HepG2 (cell line): Measurements from ENCODE around the gene DLX6. TPM values are rescaled to one million over a fixed set of nuclear protein-coding genes. Genes with fewer than 3 reads are reported as not detected.
A peak's percentile ranks its signal among the peaks of the same experiment; 100 is the strongest.

ENCODE experiments used
- DNMT1 ChIP-seq: sonication (generic); formaldehyde crosslinking; IDR thresholded peaks from 2 replicates; pipeline ENCODE4 v1.5.1; 2020; ENCODE audit warnings: mild to moderate bottlenecking, missing genetic modification reagents
- NR2F1 ChIP-seq, 2 experiments: fragments of 450-650 bp in 1 of 2; formaldehyde crosslinking in 1 of 2; IDR thresholded peaks; 2 replicates each; pipeline versions ENCODE4 v1.5.0 to v1.6.1; 2016 to 2020; ENCODE audit warnings: mild to moderate bottlenecking in 1 of 2, missing compliant biosample characterization in 1 of 2, missing genetic modification reagents in 1 of 2, moderate library complexity in 1 of 2
- SAP130 ChIP-seq: IDR thresholded peaks from 2 replicates; pipeline ENCODE4 v1.6.1; 2016; ENCODE audit warnings: low read depth
- TCF7L2 ChIP-seq: IDR thresholded peaks from 2 replicates; pipeline ENCODE4 v1.6.1; 2011; ENCODE audit warnings: mild to moderate bottlenecking, low read depth, low read length, moderate library complexity
- ZBTB20 ChIP-seq: sonication (generic); formaldehyde crosslinking; IDR thresholded peaks from 2 replicates; pipeline ENCODE4 v1.8.1; 2023; ENCODE audit warnings: missing genetic modification reagents, low read depth, mild to moderate bottlenecking, borderline replicate concordance
- ZFP1 ChIP-seq: IDR thresholded peaks from 2 replicates; pipeline ENCODE4 v1.6.1; 2016
- ZMYM3 ChIP-seq: sonication (generic); formaldehyde crosslinking; IDR thresholded peaks from 2 replicates; pipeline ENCODE4 v1.5.1; 2020; ENCODE audit warnings: mild to moderate bottlenecking, missing genetic modification reagents
- ZNF282 ChIP-seq: fragments of 450-650 bp; IDR thresholded peaks from 2 replicates; pipeline ENCODE4 v1.6.1; 2018; ENCODE audit not compliant: partially characterized antibody
- ZNF451 ChIP-seq: sonication (generic); formaldehyde crosslinking; IDR thresholded peaks from 2 replicates; pipeline ENCODE4 v1.5.0; 2020; ENCODE audit warnings: mild to moderate bottlenecking, missing genetic modification reagents
- ZNF570 ChIP-seq: sonication (generic); formaldehyde crosslinking; IDR thresholded peaks from 2 replicates; pipeline ENCODE4 v1.4.0; 2020; ENCODE audit warnings: mild to moderate bottlenecking, missing genetic modification reagents, borderline replicate concordance
- ZNF629 ChIP-seq: sonication (generic); formaldehyde crosslinking; conservative IDR thresholded peaks from 2 replicates; pipeline ENCODE4 v1.5.0; 2020; ENCODE audit warnings: missing genetic modification reagents
- ZSCAN31 ChIP-seq: sonication (generic); formaldehyde crosslinking; IDR thresholded peaks from 2 replicates; pipeline ENCODE4 v1.5.0; 2020; ENCODE audit warnings: low read depth, mild to moderate bottlenecking, missing genetic modification reagents
- polyA plus RNA-seq, 8 experiments: library from polyadenylated mRNA; depleted of rRNA in 3 of 8; stranded (reverse) in 7 of 8; unstranded in 1 of 8; fragments of >200 nt; fragmentation: Illumina TruSeq in 4 of 8; extraction: Trizol in 4 of 8; gene quantifications; 2 replicates each; pipeline versions ENCODE4 v1.2.1 to v1.2.3, GENCODE V29; 2011 to 2016; ENCODE audit warnings: low read depth in 4 of 8, missing spikeins in 1 of 8, mixed read lengths in 1 of 8; ENCODE audit not compliant: insufficient read depth in 1 of 8
- total RNA-seq, 5 experiments: library from RNA; depleted of rRNA; stranded (reverse); fragments of >200 nt; fragmentation: Illumina TruSeq; extraction: Trizol; gene quantifications; 2 replicates each; pipeline ENCODE4 v1.2.3, GENCODE V29; 2016; ENCODE audit warnings: low read depth in 1 of 5
- TF ChIP-seq, protein P1 (sequence below): sonication (generic); formaldehyde crosslinking; conservative IDR thresholded peaks from 2 replicates; pipeline ENCODE4 v1.4.0; 2020; ENCODE audit warnings: missing genetic modification reagents
- TF ChIP-seq, protein P2 (sequence below): sonication (generic); formaldehyde crosslinking; conservative IDR thresholded peaks from 2 replicates; pipeline ENCODE4 v1.8.0; 2022; ENCODE audit warnings: missing genetic modification reagents
- TF ChIP-seq, protein P3 (sequence below): sonication (generic); IDR thresholded peaks from 2 replicates; pipeline ENCODE4 v1.6.1; 2016; ENCODE audit warnings: low read depth, borderline replicate concordance
- TF ChIP-seq, protein P4 (sequence below): sonication (generic); formaldehyde crosslinking; IDR thresholded peaks from 2 replicates; pipeline ENCODE4 v1.5.0; 2020; ENCODE audit warnings: missing genetic modification reagents, mild to moderate bottlenecking, borderline replicate concordance
- TF ChIP-seq, protein P5 (sequence below): sonication (generic); formaldehyde crosslinking; IDR thresholded peaks from 2 replicates; pipeline ENCODE4 v1.8.0; 2022; ENCODE audit warnings: mild to moderate bottlenecking, missing genetic modification reagents, moderate library complexity
- TF ChIP-seq, protein P6 (sequence below): sonication (generic); formaldehyde crosslinking; conservative IDR thresholded peaks from 2 replicates; pipeline ENCODE4 v1.4.0; 2020; ENCODE audit warnings: mild to moderate bottlenecking, missing genetic modification reagents, moderate library complexity

Gene DLX6
- total and polyA plus RNA-seq, 2 of the 13 experiments (the other 11 are each of a cell fraction or from before 2014, with no cell fraction given) = 3.5 to 5.5 TPM

DNA sequence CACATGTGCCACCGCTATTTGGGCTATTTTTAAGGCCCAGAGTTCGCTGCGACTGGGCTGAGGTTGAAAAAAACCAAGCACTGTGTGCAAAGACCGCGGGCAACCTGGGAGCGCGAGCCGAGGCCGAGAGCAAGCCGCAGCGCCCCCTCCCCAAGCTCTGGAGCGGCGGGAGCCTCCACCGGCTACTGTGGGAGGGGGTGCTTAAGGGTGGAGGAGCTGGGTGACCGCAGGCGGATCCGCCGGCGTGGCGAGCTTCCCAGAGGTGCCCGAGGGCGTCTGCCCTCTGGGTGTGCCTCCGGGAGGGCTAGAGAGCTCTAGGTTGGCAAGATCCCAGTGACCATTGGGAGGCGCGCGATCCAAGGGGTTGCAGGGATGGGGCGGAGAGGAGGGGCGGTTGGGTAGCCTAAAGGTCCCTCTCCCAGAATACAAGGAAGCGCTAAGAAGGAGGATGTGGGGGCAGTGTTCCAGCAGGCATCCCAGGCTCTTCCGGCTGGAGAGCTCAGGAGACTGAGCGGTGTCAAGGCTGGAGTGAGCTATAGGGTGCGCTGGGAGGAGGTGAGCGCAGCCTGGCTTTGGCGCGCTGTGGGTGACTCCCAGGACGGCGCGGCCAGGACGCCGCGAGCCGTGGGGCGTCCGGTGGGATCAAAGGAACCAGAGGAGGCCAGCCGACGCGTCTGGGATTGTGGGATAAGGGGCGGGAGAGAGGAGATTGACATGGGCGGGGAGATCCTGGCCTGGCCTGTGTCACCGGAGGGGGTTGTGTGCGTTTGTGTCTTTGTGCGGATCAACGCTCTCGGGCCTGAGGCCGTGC is 11.2 kb downstream of the DLX6 start (continued):
- TF ChIP-seq, protein P1, sequence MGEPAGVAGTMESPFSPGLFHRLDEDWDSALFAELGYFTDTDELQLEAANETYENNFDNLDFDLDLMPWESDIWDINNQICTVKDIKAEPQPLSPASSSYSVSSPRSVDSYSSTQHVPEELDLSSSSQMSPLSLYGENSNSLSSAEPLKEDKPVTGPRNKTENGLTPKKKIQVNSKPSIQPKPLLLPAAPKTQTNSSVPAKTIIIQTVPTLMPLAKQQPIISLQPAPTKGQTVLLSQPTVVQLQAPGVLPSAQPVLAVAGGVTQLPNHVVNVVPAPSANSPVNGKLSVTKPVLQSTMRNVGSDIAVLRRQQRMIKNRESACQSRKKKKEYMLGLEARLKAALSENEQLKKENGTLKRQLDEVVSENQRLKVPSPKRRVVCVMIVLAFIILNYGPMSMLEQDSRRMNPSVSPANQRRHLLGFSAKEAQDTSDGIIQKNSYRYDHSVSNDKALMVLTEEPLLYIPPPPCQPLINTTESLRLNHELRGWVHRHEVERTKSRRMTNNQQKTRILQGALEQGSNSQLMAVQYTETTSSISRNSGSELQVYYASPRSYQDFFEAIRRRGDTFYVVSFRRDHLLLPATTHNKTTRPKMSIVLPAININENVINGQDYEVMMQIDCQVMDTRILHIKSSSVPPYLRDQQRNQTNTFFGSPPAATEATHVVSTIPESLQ (CRISPR knock-in tag) = no peak
- TF ChIP-seq, protein P2, sequence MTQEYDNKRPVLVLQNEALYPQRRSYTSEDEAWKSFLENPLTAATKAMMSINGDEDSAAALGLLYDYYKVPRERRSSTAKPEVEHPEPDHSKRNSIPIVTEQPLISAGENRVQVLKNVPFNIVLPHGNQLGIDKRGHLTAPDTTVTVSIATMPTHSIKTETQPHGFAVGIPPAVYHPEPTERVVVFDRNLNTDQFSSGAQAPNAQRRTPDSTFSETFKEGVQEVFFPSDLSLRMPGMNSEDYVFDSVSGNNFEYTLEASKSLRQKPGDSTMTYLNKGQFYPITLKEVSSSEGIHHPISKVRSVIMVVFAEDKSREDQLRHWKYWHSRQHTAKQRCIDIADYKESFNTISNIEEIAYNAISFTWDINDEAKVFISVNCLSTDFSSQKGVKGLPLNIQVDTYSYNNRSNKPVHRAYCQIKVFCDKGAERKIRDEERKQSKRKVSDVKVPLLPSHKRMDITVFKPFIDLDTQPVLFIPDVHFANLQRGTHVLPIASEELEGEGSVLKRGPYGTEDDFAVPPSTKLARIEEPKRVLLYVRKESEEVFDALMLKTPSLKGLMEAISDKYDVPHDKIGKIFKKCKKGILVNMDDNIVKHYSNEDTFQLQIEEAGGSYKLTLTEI (CRISPR knock-in tag) = no peak
- TF ChIP-seq ZNF570 (CRISPR knock-in tag) (no peak), ZSCAN31 (CRISPR knock-in tag) (no peak), SAP130 (CRISPR knock-in tag) (peak; percentile 63; the same call in 1 of the 2 replicates), ZNF282 (no peak), ZNF629 (CRISPR knock-in tag) (0 out of 2 replicates have a peak, but pooled peaks have one; percentile 29), ZBTB20 (CRISPR knock-in tag) (peak; percentile 27), ZFP1 (CRISPR knock-in tag) (no peak), DNMT1 (CRISPR knock-in tag) (no peak), NR2F1 (CRISPR knock-in tag; IDR thresholded peaks at IDR 0.05) (no peak), ZNF451 (CRISPR knock-in tag) (no peak), TCF7L2 (no peak), ZMYM3 (no peak)
- TF ChIP-seq, protein P3, sequence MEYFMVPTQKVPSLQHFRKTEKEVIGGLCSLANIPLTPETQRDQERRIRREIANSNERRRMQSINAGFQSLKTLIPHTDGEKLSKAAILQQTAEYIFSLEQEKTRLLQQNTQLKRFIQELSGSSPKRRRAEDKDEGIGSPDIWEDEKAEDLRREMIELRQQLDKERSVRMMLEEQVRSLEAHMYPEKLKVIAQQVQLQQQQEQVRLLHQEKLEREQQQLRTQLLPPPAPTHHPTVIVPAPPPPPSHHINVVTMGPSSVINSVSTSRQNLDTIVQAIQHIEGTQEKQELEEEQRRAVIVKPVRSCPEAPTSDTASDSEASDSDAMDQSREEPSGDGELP = no peak
- TF ChIP-seq, protein P4, sequence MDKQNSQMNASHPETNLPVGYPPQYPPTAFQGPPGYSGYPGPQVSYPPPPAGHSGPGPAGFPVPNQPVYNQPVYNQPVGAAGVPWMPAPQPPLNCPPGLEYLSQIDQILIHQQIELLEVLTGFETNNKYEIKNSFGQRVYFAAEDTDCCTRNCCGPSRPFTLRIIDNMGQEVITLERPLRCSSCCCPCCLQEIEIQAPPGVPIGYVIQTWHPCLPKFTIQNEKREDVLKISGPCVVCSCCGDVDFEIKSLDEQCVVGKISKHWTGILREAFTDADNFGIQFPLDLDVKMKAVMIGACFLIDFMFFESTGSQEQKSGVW (CRISPR knock-in tag) = no peak
- TF ChIP-seq, protein P5, sequence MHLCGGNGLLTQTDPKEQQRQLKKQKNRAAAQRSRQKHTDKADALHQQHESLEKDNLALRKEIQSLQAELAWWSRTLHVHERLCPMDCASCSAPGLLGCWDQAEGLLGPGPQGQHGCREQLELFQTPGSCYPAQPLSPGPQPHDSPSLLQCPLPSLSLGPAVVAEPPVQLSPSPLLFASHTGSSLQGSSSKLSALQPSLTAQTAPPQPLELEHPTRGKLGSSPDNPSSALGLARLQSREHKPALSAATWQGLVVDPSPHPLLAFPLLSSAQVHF (CRISPR knock-in tag) = no peak; the same call in 1 of the 2 replicates
- TF ChIP-seq, protein P6, sequence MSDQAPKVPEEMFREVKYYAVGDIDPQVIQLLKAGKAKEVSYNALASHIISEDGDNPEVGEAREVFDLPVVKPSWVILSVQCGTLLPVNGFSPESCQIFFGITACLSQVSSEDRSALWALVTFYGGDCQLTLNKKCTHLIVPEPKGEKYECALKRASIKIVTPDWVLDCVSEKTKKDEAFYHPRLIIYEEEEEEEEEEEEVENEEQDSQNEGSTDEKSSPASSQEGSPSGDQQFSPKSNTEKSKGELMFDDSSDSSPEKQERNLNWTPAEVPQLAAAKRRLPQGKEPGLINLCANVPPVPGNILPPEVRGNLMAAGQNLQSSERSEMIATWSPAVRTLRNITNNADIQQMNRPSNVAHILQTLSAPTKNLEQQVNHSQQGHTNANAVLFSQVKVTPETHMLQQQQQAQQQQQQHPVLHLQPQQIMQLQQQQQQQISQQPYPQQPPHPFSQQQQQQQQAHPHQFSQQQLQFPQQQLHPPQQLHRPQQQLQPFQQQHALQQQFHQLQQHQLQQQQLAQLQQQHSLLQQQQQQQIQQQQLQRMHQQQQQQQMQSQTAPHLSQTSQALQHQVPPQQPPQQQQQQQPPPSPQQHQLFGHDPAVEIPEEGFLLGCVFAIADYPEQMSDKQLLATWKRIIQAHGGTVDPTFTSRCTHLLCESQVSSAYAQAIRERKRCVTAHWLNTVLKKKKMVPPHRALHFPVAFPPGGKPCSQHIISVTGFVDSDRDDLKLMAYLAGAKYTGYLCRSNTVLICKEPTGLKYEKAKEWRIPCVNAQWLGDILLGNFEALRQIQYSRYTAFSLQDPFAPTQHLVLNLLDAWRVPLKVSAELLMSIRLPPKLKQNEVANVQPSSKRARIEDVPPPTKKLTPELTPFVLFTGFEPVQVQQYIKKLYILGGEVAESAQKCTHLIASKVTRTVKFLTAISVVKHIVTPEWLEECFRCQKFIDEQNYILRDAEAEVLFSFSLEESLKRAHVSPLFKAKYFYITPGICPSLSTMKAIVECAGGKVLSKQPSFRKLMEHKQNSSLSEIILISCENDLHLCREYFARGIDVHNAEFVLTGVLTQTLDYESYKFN (CRISPR knock-in tag) = peak; percentile 45
